Measurements from ENCODE around the gene TMEM126B.

TMEM126B gene

GRCh38 chr11:85682330-85683305 lies 54.2 kb downstream of the TMEM126B start:
- no peak for DNase-seq (ENCODE audit: low spot score)

DNA sequence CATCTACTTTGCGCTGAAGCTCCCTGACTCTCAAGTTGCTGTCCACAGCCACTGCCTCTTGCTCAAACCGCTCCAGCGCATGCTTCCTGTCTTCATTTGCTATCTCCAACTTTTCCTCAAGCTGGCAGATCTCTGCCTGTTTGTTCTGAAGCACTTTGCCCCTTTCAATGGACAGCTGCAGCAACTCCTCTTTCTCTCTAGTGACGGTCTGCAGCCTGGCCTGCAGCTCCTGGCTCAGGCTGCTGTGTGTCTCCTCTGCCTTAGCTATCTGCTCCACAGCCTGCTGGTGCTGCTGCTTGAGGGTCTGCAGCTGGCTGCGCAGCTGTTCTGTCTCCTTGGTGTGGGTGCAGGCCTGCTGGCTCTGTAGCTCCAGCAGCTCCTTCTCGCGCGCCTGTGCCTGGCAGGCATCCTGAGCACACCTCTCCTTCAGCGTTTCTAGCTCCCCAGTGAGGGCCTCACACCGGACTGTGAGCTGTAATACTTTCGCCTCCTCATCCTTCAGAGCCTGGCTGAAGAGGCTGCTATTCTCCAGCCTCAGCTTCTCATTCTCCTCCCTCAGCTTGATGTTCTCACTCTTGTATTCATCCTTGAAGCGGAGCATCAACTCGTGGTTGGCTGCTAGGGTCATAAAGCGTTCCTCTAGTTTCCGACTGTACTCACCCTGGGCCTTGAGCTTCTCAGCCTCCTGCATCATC lies 56.9 kb downstream of the TMEM126B start:
- DNase-seq (ENCODE audit: low spot score), result no peak

DNA sequence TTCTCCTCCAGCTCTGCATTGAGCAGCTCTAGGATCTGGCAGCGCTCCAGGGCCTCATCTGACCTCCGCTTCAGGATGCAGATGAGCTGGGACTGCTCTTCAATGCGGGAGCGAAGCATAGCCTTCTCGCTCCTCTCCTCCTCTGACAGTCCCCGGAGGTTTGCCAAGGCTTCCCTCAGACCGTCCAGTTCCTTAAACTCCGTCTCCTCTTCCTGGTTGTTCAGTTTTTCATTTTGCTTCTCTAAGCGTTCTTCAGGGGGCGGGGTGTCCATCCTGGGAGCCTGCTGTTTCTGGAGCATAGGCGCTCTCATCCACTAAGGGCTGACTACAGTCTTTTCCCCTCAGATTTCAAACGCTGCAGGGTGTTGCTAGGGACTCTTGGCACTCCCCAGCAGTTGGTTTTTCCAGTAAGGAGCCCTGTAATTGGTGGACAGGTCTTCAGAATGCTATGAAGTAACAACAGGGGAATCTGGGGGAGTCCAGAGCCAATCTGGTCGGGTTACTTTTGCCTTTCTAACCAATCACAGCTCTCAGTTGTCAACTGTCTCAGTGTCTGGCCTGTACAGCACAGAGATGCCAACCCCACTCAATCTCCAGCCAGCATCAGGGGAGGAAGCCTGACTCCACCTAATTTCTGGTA lies 57.5 kb downstream of the TMEM126B start, which contains the start of gene CCDC89:
Gene CCDC89, minus strand, starts transcription at position 376 of the 640 bp plus-strand sequence. Its CDS starts 65 bp downstream, at position 311.
- DNase-seq (ENCODE audit: low spot score), result no peak

Data from kidney capillary endothelial cell (primary cell).